ENCODE data around the gene KLHL2. TPM values are rescaled to one million over a fixed set of nuclear protein-coding genes. Genes with fewer than 3 reads are reported as not detected.
"Not testable (repeated sequence)": the region's sequence is repeated elsewhere in the genome, so short reads cannot be mapped to it uniquely, and the experiment has no call there.

Gene KLHL2
- polyA plus RNA-seq, 4 donors = 18.5 to 26.4 (median 24.1) TPM

GRCh38 chr4:165229490-165230200, 22.3 kb downstream of the KLHL2 start:
- DNase-seq (ENCODE audit: low read depth in 4 of 4, low spot score in 3 of 4) = not testable (repeated sequence)

- DNase-seq (ENCODE audit: low read depth in 4 of 4, low spot score in 3 of 4) = not testable (repeated sequence)
These were observed 25.5 kb downstream of the KLHL2 start for GRCh38 chr4:165232623-165233433.

GRCh38 chr4:165234766-165235165, 27.4 kb downstream of the KLHL2 start:
- no peak for DNase-seq (ENCODE audit: low read depth in 4 of 4, low spot score in 3 of 4)

GRCh38 chr4:165236852-165237251, 29.5 kb downstream of the KLHL2 start:
- DNase-seq (ENCODE audit: low read depth in 4 of 4, low spot score in 3 of 4) = not testable (repeated sequence)

GRCh38 chr4:165238041-165238640, 30.8 kb downstream of the KLHL2 start:
- DNase-seq (ENCODE audit: low read depth in 4 of 4, low spot score in 3 of 4) = not testable (repeated sequence)

- DNase-seq (ENCODE audit: low read depth in 4 of 4, low spot score in 3 of 4) = not testable (repeated sequence)
These were observed 33.4 kb downstream of the KLHL2 start for GRCh38 chr4:165240761-165241160.

- DNase-seq (ENCODE audit: low read depth in 4 of 4, low spot score in 3 of 4) = not testable (repeated sequence)
These were observed 36.8 kb downstream of the KLHL2 start for GRCh38 chr4:165244148-165244547.

- not testable (repeated sequence) for DNase-seq (ENCODE audit: low read depth in 4 of 4, low spot score in 3 of 4)
These were observed 37.3 kb downstream of the KLHL2 start for GRCh38 chr4:165244587-165245186.

GRCh38 chr4:165248102-165248501, 40.7 kb downstream of the KLHL2 start:
- no peak for DNase-seq (ENCODE audit: low read depth in 4 of 4, low spot score in 3 of 4)

GRCh38 chr4:165248904-165249303, 41.5 kb downstream of the KLHL2 start:
- DNase-seq (ENCODE audit: low read depth in 4 of 4, low spot score in 3 of 4) = not testable (repeated sequence)

GRCh38 chr4:165254771-165255170, 47.4 kb downstream of the KLHL2 start:
- not testable (repeated sequence) for DNase-seq (ENCODE audit: low read depth in 4 of 4, low spot score in 3 of 4)

GRCh38 chr4:165255439-165255838, 48.1 kb downstream of the KLHL2 start:
- peak in 2 of 4 donors; percentile 2 to 12 for DNase-seq (ENCODE audit: low read depth in 4 of 4, low spot score in 3 of 4)

- peak in 2 of 4 donors; percentile 10 to 24 for DNase-seq (ENCODE audit: low read depth in 4 of 4, low spot score in 3 of 4)
These were observed 48.8 kb downstream of the KLHL2 start for GRCh38 chr4:165256074-165256659.

- not testable (repeated sequence) for DNase-seq (ENCODE audit: low read depth in 4 of 4, low spot score in 3 of 4)
These were observed 52.4 kb downstream of the KLHL2 start for GRCh38 chr4:165259776-165260175.

- DNase-seq (ENCODE audit: low read depth in 4 of 4, low spot score in 3 of 4) = not testable (repeated sequence)
These were observed 54.9 kb downstream of the KLHL2 start for GRCh38 chr4:165262306-165262705.

GRCh38 chr4:165263466-165263865, 56.1 kb downstream of the KLHL2 start:
- not testable (repeated sequence) for DNase-seq (ENCODE audit: low read depth in 4 of 4, low spot score in 3 of 4)

- DNase-seq (ENCODE audit: low read depth in 4 of 4, low spot score in 3 of 4) = not testable (repeated sequence)
These were observed 62.6 kb downstream of the KLHL2 start for GRCh38 chr4:165269931-165270330.

GRCh38 chr4:165273443-165273842, 66.1 kb downstream of the KLHL2 start:
- DNase-seq (ENCODE audit: low read depth in 4 of 4, low spot score in 3 of 4) = not testable (repeated sequence)

GRCh38 chr4:165275357-165275756, 68.0 kb downstream of the KLHL2 start:
- DNase-seq (ENCODE audit: low read depth in 4 of 4, low spot score in 3 of 4) = not testable (repeated sequence)

- not testable (repeated sequence) for DNase-seq (ENCODE audit: low read depth in 4 of 4, low spot score in 3 of 4)
These were observed 72.2 kb downstream of the KLHL2 start for GRCh38 chr4:165279531-165279930.

Data from right renal pelvis (tissue), 4 donors.